ENCODE measurements around the gene DMRTC2.

DNA sequence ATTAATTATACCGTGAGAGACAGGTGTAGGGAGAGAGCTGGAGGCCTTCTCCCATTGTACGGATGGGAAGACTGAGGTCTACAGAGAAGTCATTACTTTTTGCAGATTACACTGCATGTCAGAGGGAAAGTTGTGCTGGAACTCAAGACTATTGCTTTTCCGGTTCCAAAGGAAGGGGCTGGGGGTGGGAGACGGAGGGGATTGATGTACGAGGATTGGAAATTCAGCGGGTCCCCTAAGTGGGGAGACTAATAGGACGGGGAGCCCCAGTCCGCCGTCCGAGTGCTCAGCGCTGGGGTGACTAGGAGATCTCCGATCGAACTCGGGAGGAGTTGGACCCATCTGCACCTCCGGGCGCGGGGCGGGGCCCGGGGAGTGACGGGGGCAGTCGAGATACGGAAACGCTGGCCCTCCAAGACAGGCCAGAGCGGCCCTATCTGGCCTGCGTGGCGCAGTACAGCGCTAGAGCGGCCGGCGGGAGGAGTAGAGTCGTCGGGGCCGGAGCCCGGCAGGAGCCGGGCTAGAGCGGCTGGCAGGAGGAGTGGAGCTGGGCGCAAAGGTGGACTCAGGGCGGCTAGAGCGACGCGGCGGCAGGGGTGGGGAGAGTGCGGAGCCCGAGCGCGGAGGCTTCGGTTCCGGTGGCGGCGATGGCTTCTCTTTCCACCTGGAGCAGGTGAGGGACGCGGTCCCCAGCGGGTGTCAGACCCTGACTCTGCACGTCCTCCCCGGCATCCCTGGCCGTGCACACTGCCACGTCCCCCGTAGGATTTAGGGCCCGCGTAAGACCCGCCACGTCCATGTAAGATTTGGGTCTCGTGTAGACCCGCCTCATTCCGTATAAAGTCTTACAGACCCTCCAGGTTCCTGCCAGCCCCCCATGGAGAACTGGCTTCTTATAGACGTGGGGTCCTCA, 39.2 kb downstream of the DMRTC2 start:
- TF ChIP-seq, protein P1, sequence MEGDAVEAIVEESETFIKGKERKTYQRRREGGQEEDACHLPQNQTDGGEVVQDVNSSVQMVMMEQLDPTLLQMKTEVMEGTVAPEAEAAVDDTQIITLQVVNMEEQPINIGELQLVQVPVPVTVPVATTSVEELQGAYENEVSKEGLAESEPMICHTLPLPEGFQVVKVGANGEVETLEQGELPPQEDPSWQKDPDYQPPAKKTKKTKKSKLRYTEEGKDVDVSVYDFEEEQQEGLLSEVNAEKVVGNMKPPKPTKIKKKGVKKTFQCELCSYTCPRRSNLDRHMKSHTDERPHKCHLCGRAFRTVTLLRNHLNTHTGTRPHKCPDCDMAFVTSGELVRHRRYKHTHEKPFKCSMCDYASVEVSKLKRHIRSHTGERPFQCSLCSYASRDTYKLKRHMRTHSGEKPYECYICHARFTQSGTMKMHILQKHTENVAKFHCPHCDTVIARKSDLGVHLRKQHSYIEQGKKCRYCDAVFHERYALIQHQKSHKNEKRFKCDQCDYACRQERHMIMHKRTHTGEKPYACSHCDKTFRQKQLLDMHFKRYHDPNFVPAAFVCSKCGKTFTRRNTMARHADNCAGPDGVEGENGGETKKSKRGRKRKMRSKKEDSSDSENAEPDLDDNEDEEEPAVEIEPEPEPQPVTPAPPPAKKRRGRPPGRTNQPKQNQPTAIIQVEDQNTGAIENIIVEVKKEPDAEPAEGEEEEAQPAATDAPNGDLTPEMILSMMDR (IDR thresholded peaks at IDR 0.05), result peak in 3 of 4 experiments; percentile 7 to 55 (median 44)
- peak; percentile 97 for TF ChIP-seq POLR2AphosphoS5 (IDR thresholded peaks at IDR 0.05)
